WTC11 (cell line): Measurements from ENCODE around the gene KIDINS220.

Experiments
- ATF1 ChIP-seq: sonication (generic); formaldehyde crosslinking; IDR thresholded peaks from 2 replicates; pipeline ENCODE4 v1.8.1; 2023; ENCODE audit warnings: mild to moderate bottlenecking, moderate library complexity, missing genetic modification reagents
- ATF3 ChIP-seq: sonication (generic); formaldehyde crosslinking; conservative IDR thresholded peaks from 2 replicates; pipeline ENCODE4 v1.8.1; 2022; ENCODE audit warnings: mild to moderate bottlenecking, missing genetic modification reagents
- CBFB ChIP-seq: sonication (generic); formaldehyde crosslinking; IDR thresholded peaks from 2 replicates; pipeline ENCODE4 v1.8.1; 2022; ENCODE audit warnings: mild to moderate bottlenecking, low read depth, missing genetic modification reagents
- CREB1 ChIP-seq: sonication (generic); formaldehyde crosslinking; IDR thresholded peaks from 2 replicates; pipeline ENCODE4 v1.8.0; 2023; ENCODE audit warnings: mild to moderate bottlenecking, missing genetic modification reagents
- CTCF ChIP-seq: fragments of 200-600 bp; IDR thresholded peaks from 2 replicates; pipeline ENCODE4 v1.8.0; 2022; ENCODE audit warnings: antibody characterized with exemption
- HMGA2 ChIP-seq: fragments of 250-450 bp; sonication (Bioruptor Pico); IDR thresholded peaks from 2 replicates; pipeline ENCODE4 v1.4.0; 2021; ENCODE audit warnings: mild to moderate bottlenecking, moderate library complexity
- NR2C2 ChIP-seq: sonication (generic); formaldehyde crosslinking; IDR thresholded peaks from 2 replicates; pipeline ENCODE4 v1.8.0; 2022; ENCODE audit warnings: mild to moderate bottlenecking, missing genetic modification reagents
- TEAD4 ChIP-seq: sonication (generic); formaldehyde crosslinking; IDR thresholded peaks from 2 replicates; pipeline ENCODE4 v1.8.0; 2022; ENCODE audit warnings: mild to moderate bottlenecking, missing genetic modification reagents
- ZBTB43 ChIP-seq: sonication (generic); formaldehyde crosslinking; IDR thresholded peaks from 2 replicates; pipeline ENCODE4 v1.8.1; 2023; ENCODE audit warnings: mild to moderate bottlenecking, missing genetic modification reagents
- ZNF138 ChIP-seq: sonication (generic); formaldehyde crosslinking; conservative IDR thresholded peaks from 2 replicates; pipeline ENCODE4 v1.8.1; 2022; ENCODE audit warnings: mild to moderate bottlenecking, moderate library complexity, missing genetic modification reagents

GRCh38 chr2:8722986-8723385, 114.4 kb downstream of the KIDINS220 start:
- no peak for TF ChIP-seq CTCF
- no peak for TF ChIP-seq NR2C2
- TF ChIP-seq CBFB (CRISPR knock-in tag) = no peak
- TF ChIP-seq ATF3 (CRISPR knock-in tag) = no peak
- TF ChIP-seq CREB1 = no peak
- no peak for TF ChIP-seq ZNF138
- no peak for TF ChIP-seq HMGA2 (CRISPR knock-in tag)
- no peak for TF ChIP-seq ATF1 (CRISPR knock-in tag)
- no peak for TF ChIP-seq ZBTB43
- no peak for TF ChIP-seq TEAD4
